ENCODE data around the gene NFATC1. TPM values are rescaled to one million over a fixed set of nuclear protein-coding genes. Genes with fewer than 3 reads are reported as not detected.
"Not testable (repeated sequence)": the region's sequence is repeated elsewhere in the genome, so short reads cannot be mapped to it uniquely, and the experiment has no call there.

NFATC1 gene
- total RNA-seq, 2 experiments from 2014 or later = 36.9 to 37.1 TPM

DNA sequence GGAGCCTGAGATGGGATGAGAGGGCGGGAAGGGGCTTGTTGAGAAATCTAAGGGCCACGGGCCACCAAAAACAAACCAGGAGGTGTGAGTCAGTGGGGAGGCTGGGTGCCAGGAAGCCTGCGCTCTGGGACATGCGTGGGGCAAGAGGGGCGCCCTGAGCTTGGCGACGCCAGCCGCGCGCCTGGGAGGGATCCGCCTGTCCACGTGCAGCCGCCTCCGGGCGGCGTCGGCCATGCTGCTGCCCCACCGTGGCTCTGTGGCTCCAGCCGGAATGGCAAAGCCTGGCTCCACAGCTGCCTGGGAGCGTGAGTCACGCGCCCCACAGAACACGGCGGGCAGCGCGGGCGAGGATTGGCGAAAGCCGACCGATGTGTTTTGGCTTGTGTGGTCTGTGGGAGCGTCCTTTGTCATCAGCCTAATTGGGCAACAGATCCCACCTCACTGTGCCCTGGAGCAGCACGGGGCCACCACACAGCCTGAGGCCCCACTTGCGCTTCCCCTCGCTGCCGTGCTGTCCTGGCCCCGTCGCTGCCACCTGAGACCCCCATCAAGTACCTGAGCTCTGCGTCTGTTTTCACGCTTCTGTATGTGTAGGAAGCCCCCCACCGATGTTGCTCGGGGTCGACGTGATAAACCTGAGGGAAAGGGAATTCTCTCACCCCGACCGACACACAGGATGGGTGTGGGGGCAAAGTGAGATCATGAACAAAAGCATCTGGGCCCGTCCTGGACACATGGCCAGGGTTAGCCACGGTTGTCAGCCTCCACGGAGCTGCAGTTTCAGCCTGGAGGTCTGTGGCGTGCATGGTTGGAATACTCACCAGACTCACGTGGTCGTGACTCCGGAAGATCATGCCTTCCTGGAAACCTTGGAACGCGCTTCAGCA, 80.5 kb downstream of the NFATC1 start:
- DNase-seq = no peak
- Mint-ChIP-seq H3K27me3 (no peaks in the 10 kb centered on the region), H3K9me3 (no peaks in the 10 kb centered on the region), H3K27ac (no peak overlapping the region), H3K4me3 (no peak overlapping the region), H3K4me1 (peaks cover 5% of the 10 kb centered on the region), H3K36me3 (ENCODE audit: low read depth) (peaks cover 8% of the 10 kb centered on the region)
- ChIA-PET POLR2A (no interaction called here), CTCF (no interaction called here)

- ChIA-PET CTCF (interaction anchor here (0.7 kb wide), 1 partner anchor 942 kb away, joined by 3 read pairs; no protein-coding TSS in a partner anchor), POLR2A (no interaction called here)
- Mint-ChIP-seq H3K4me1 (peaks cover 5% of the 10 kb centered on the region), H3K27ac (no peak overlapping the region), H3K36me3 (ENCODE audit: low read depth) (peaks cover 6% of the 10 kb centered on the region), H3K4me3 (no peak overlapping the region), H3K9me3 (no peaks in the 10 kb centered on the region), H3K27me3 (no peaks in the 10 kb centered on the region)
- DNase-seq = no peak
These were observed 81.3 kb downstream of the NFATC1 start for GRCh38 chr18:79476918-79477571.

- Mint-ChIP-seq H3K4me1 (peaks cover 5% of the 10 kb centered on the region), H3K4me3 (no peak overlapping the region), H3K9me3 (no peaks in the 10 kb centered on the region), H3K27me3 (no peaks in the 10 kb centered on the region), H3K27ac (peak overlapping the region; percentile 41), H3K36me3 (ENCODE audit: low read depth) (peaks cover 2% of the 10 kb centered on the region)
- ChIA-PET CTCF (no interaction called here), POLR2A (no interaction called here)
- DNase-seq = no peak
These were observed 82.2 kb downstream of the NFATC1 start for GRCh38 chr18:79477711-79478483.

DNA sequence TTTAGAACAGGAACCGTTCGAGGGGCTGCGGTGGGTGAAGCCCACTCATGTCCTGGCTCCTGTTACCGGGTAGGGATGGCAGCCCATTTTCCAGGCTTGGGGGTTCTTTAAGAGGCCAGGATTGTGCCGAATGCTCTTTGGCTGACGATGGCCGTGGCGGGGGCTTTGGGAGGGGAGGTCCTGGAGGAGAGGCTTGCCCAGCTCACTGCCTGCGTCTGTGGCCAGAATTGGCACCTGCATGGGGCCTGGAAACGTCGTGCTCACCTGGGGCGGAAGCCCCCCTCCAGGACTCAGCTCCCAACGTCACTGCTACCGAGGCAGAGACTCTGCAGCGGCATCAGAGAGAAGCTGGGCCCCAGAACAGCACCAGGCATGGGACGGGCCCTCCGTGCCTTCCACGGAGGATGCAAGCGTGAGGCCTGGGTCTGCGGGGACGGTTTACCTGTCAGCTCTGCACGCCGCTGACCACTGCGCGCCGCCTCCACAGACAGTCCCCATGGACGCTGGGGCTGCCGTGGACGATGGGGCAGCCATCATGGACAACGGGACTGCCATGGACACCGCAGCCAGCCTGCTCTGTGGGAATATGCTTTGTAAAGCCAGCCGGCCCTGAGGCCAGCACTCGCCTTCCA, 82.9 kb downstream of the NFATC1 start:
- no peak for DNase-seq
- H3K4me3 Mint-ChIP-seq = no peak overlapping the region
- no peaks in the 10 kb centered on the region for H3K36me3 Mint-ChIP-seq (ENCODE audit: low read depth)
- H3K27ac Mint-ChIP-seq = peak overlapping the region; percentile 41
- ChIA-PET CTCF (no interaction called here), POLR2A (no interaction called here)
- no peaks in the 10 kb centered on the region for H3K9me3 Mint-ChIP-seq
- H3K27me3 Mint-ChIP-seq = no peaks in the 10 kb centered on the region
- peaks cover 5% of the 10 kb centered on the region for H3K4me1 Mint-ChIP-seq

GRCh38 chr18:79479116-79479760, 83.5 kb downstream of the NFATC1 start:
- Mint-ChIP-seq H3K9me3 (no peaks in the 10 kb centered on the region), H3K36me3 (ENCODE audit: low read depth) (no peaks in the 10 kb centered on the region), H3K27me3 (no peaks in the 10 kb centered on the region), H3K4me3 (no peak overlapping the region), H3K27ac (peak overlapping the region; percentile 31), H3K4me1 (peaks cover 5% of the 10 kb centered on the region)
- ChIA-PET POLR2A (no interaction called here), CTCF (interaction anchor here (0.6 kb wide), 1 partner anchor 269 kb away, joined by 3 read pairs; no protein-coding TSS in a partner anchor)
- no peak for DNase-seq

GRCh38 chr18:79479761-79480161, 84.0 kb downstream of the NFATC1 start:
- POLR2A ChIA-PET = no interaction called here
- Mint-ChIP-seq H3K27me3 (no peaks in the 10 kb centered on the region), H3K27ac (no peak overlapping the region), H3K4me1 (peaks cover 5% of the 10 kb centered on the region), H3K4me3 (no peak overlapping the region), H3K9me3 (no peaks in the 10 kb centered on the region), H3K36me3 (ENCODE audit: low read depth) (no peaks in the 10 kb centered on the region)
- DNase-seq = no peak
- CTCF ChIA-PET = interaction anchor here (0.6 kb wide), 1 partner anchor 269 kb away, joined by 3 read pairs; no protein-coding TSS in a partner anchor

DNA sequence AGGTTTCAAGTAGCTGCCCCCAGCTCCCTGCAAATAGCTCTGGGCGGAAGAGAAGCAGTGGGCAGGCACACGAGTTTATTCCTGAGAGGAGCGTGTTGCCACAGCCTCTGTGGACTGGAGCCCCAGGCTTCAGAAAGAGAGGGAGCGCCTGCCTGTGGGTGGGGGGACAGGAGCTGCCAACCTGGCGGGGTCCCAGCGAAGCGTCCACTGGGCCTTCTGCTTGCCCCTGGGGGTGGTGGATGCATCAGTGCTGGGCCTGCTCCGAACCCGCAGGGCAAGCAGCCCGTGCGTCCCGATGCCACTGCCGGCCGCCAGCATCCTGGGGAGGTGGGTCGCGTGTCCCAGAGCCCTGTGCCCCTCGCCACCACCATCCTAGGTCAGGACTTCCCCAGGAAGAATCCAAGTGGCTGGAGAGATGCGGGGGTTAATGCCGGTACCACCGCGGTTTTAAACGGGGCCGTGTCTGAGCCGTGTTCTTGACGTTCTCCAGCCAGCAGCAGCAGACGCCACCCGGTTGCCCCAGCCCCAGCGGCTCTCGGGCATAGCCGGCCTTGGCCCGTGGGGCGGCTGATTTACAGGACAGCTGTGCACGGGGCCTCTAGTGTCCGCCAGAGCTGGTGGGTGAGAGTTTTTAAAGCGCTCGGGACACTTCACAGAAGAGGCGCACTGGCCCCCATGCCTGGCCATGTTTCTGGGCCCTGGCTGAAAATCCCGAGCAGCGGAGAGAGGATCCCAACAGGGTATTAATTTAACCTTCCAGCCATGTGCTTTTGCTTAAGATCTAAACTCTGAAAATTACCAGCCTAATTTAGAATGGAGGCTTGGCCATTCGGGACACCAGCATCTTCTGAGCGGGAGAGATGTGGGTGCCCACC, 84.7 kb downstream of the NFATC1 start:
- CTCF ChIA-PET = interaction anchor here (0.6 to 1.2 kb wide), 2 partner anchors 10 to 268 kb away, joined by 3 to 4 read pairs; no protein-coding TSS in a partner anchor
- POLR2A ChIA-PET = interaction anchor here (0.6 kb wide), 1 partner anchor 37 kb away, joined by 3 read pairs; no protein-coding TSS in a partner anchor
- no peak for DNase-seq
- H3K27me3 Mint-ChIP-seq = no peaks in the 10 kb centered on the region
- H3K9me3 Mint-ChIP-seq = no peaks in the 10 kb centered on the region
- no peaks in the 10 kb centered on the region for H3K36me3 Mint-ChIP-seq (ENCODE audit: low read depth)
- H3K27ac Mint-ChIP-seq = no peak overlapping the region
- peaks cover 5% of the 10 kb centered on the region for H3K4me1 Mint-ChIP-seq
- H3K4me3 Mint-ChIP-seq = no peak overlapping the region

DNA sequence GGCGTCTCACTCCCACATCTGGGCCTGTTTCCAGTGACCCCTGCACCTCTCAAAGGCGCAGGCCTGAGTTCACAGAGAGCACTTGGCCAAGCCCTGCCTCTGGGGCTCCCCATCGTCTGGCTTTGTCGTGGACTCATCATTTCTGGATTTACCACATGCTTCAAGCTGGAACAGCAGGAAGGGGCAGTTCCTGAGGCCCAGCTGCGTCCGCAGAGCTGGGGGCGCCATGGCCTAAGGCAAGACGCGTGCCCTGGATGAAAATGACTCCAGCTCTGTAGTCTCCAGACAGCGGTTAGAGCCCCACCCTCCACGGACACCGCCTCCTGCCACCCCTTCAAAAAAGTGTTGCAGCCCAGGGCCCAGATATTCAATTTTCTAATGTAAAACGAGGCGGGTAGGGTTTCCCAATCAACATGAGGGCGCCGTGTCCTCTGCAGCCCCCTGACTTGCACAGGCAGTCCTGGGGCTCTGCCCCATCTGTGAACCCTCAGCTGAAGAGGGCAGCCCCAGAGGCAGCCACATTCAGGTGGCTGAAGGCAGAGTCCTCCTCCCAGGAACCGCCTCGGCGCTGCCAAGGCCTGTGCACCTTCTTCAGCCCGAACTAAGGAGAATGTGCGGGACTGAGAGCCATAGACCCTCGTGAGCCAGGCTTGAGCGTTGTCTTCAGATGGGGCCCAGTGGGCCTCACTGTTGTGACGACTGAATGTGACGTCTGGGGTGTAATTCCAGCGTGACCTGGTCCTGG, 85.5 kb downstream of the NFATC1 start:
- Mint-ChIP-seq H3K9me3 (no peaks in the 10 kb centered on the region), H3K27me3 (no peaks in the 10 kb centered on the region), H3K36me3 (ENCODE audit: low read depth) (no peaks in the 10 kb centered on the region), H3K4me3 (no peak overlapping the region), H3K27ac (no peak overlapping the region), H3K4me1 (peaks cover 5% of the 10 kb centered on the region)
- POLR2A ChIA-PET = interaction anchor here (0.6 kb wide), 1 partner anchor 36 kb away, joined by 3 read pairs; no protein-coding TSS in a partner anchor
- CTCF ChIA-PET = interaction anchor here (1.2 kb wide), 1 partner anchor 11 kb away, joined by 4 read pairs; no protein-coding TSS in a partner anchor
- no peak for DNase-seq

- DNase-seq; H3K27ac Mint-ChIP-seq; H3K36me3 Mint-ChIP-seq (ENCODE audit: low read depth); H3K27me3 Mint-ChIP-seq; H3K4me1 Mint-ChIP-seq; H3K4me3 Mint-ChIP-seq; CTCF ChIA-PET; POLR2A ChIA-PET; H3K9me3 Mint-ChIP-seq: not testable (repeated sequence)
These were observed 87.7 kb downstream of the NFATC1 start for GRCh38 chr18:79483393-79483792.

- no peak overlapping the region for H3K27ac Mint-ChIP-seq
- peaks cover 2% of the 10 kb centered on the region for H3K36me3 Mint-ChIP-seq (ENCODE audit: low read depth)
- no peak overlapping the region for H3K4me3 Mint-ChIP-seq
- H3K4me1 Mint-ChIP-seq = no peaks in the 10 kb centered on the region
- ChIA-PET CTCF (no interaction called here), POLR2A (no interaction called here)
- no peaks in the 10 kb centered on the region for H3K27me3 Mint-ChIP-seq
- no peaks in the 10 kb centered on the region for H3K9me3 Mint-ChIP-seq
- no peak for DNase-seq
These were observed 88.3 kb downstream of the NFATC1 start for GRCh38 chr18:79483971-79484491.

Data from activated CD4-positive, alpha-beta T cell treated with anti-CD3 and anti-CD28 coated beads, Interleukin-2, amount 10 ng/mL, durations not matched to agents 7 days and 5 days (primary cell).